Prostate gland (tissue), 2 donors: ENCODE measurements around the gene UFC1. TPM values are rescaled to one million over a fixed set of nuclear protein-coding genes. Genes with fewer than 3 reads are reported as not detected.
A peak's percentile ranks its signal among the peaks of the same experiment; 100 is the strongest.
"Not testable (repeated sequence)": the region's sequence is repeated elsewhere in the genome, so short reads cannot be mapped to it uniquely, and the experiment has no call there.

Experiments used
- DNase-seq: peaks from one replicate; pipeline ENCODE4 v3.0.0-alpha.2; 2019; ENCODE audit warnings: low spot score
- H3K27ac ChIP-seq, 2 donors: fragments of 200-600 bp; sonication (generic); 2 replicates each; pipeline ENCODE4 v1.5.1; 2017 to 2019
- H3K27me3 ChIP-seq: fragments of 200-600 bp; sonication (generic); replicated peaks from 2 replicates; pipeline ENCODE4 v1.5.1; 2019; ENCODE audit not compliant: insufficient read depth
- H3K36me3 ChIP-seq, 2 donors: fragments of 200-600 bp; sonication (generic); 1 replicate in 1 of 2; 2 replicates in 1 of 2; pipeline versions ENCODE4 v1.5.1 to v1.8.1; 2017 to 2019
- H3K4me1 ChIP-seq: fragments of 200-600 bp; sonication (generic); replicated peaks from 2 replicates; pipeline ENCODE4 v1.5.1; 2019
- H3K4me3 ChIP-seq, 2 donors: fragments of 200-600 bp; sonication (generic); 2 replicates each; pipeline ENCODE4 v1.5.1; 2017 to 2019
- H3K9me3 ChIP-seq: fragments of 200-600 bp; sonication (generic); 2 replicates; pipeline ENCODE4 v1.5.1; 2017
- CTCF ChIP-seq, 4 experiments: fragments of 200-600 bp in 2 of 4; fragments of 450-650 bp in 2 of 4; sonication (generic) in 2 of 4; IDR thresholded peaks; 1 replicate in 3 of 4; 2 replicates in 1 of 4; pipeline ENCODE4 v1.5.1; 2016 to 2019; ENCODE audit warnings: antibody characterized with exemption in 4 of 4, mild to moderate bottlenecking in 2 of 4, moderate library complexity in 2 of 4
- POLR2A ChIP-seq: fragments of 450-650 bp; IDR thresholded peaks from one replicate; pipeline ENCODE4 v1.6.1; 2016; ENCODE audit warnings: antibody characterized with exemption, mild to moderate bottlenecking
- POLR2AphosphoS5 ChIP-seq: sonication (generic); formaldehyde crosslinking; IDR thresholded peaks from one replicate; pipeline ENCODE4 v1.6.1; 2017; ENCODE audit warnings: antibody characterized with exemption
- WGBS: methylation state at CpG from one replicate; pipeline ENCODE4 v1.1.5; 2018; 5-methylcytosine and 5-hydroxymethylcytosine counted together
- intact Hi-C: fragments of 100-400 bp; cut with DNase I; formaldehyde crosslinking; loops from one replicate; pipeline ENCODE4 v1.14.2; 2022
- total RNA-seq, 2 donors: library from RNA; depleted of rRNA; stranded (reverse); fragments of >200 nt; gene quantifications; one replicate each; pipeline ENCODE4 v1.1.0, GENCODE V29; 2016

UFC1 gene
- total RNA-seq, 2 donors from 2014 or later: 71.3 to 72.8 TPM

- no peak for DNase-seq
- H3K27me3 ChIP-seq: no peaks in the 10 kb centered on the region
- intact Hi-C loops: no loop called here
- H3K27ac ChIP-seq: no peak overlapping the region
- 76% methylated on average over 2 of the region's 2 CpGs for WGBS
- TF ChIP-seq CTCF (IDR thresholded peaks at IDR 0.05): no peak
- TF ChIP-seq POLR2A: no peak
- TF ChIP-seq POLR2AphosphoS5: no peak
- H3K9me3 ChIP-seq: no peaks in the 10 kb centered on the region
- no peaks in the 10 kb centered on the region for H3K36me3 ChIP-seq
- H3K4me3 ChIP-seq: no peak overlapping the region
- H3K4me1 ChIP-seq: peaks cover 10% of the 10 kb centered on the region
These were observed 39.2 kb upstream of the UFC1 start for GRCh38 chr1:161114556-161114955.

GRCh38 chr1:161115132-161115711 is 38.6 kb upstream of the UFC1 start:
- TF ChIP-seq POLR2A (no peak), CTCF (IDR thresholded peaks at IDR 0.05) (no peak), POLR2AphosphoS5 (no peak)
- no peak for DNase-seq
- no peak overlapping the region for H3K4me3 ChIP-seq
- no peaks in the 10 kb centered on the region for H3K27me3 ChIP-seq
- intact Hi-C loops: no loop called here
- peaks cover 11% of the 10 kb centered on the region for H3K4me1 ChIP-seq
- no peak overlapping the region for H3K27ac ChIP-seq
- no peaks in the 10 kb centered on the region for H3K9me3 ChIP-seq
- 91% methylated on average over 12 of the region's 12 CpGs for WGBS
- H3K36me3 ChIP-seq: no peaks in the 10 kb centered on the region

- H3K4me3 ChIP-seq, H3K27me3 ChIP-seq, H3K27ac ChIP-seq, H3K36me3 ChIP-seq, intact Hi-C loops, H3K9me3 ChIP-seq, DNase-seq: not testable (repeated sequence)
- peaks cover 11% of the 10 kb centered on the region for H3K4me1 ChIP-seq
- 93% methylated on average over 6 of the region's 6 CpGs for WGBS
These were observed 37.8 kb upstream of the UFC1 start for GRCh38 chr1:161115961-161116360.

DNA sequence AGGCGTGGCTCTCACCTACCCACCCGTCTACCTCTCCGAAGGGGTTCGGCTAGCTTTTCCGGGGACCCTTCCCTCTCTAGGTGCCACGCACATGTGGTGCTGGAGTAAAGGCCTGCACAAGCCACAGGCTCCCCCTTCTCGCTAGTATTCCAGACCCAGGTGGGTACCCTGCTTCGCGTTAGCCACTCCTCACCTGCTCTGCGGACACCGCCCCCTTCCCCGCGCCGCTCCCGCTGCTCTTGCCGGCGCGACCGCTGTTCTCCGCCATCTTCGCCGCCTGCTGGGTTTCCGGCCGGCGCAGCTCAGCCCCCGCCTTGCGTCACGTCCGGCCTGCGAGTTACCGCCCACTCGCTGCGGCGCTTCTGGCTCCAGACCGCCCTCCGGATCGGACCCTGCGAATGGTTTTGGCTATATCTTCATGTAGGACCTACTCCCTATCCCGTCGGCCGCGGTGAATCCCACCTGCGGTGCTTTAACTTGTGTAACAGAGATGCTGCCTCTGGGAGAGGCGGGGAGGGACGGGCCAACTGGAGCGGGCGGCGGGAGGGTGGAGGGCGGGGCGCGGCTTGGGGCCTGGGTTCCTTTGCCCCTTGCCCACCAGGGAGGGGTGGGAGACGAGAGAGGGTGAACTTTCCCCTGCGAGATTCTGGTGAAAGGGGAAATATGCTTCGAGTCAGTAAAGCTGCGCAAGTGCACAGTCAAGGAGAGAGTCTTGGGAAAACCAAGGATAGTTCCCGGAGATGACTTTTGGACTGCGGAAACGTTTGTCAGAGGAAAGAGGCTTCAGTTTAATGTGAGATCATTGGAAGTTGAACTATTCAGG is 35.8 kb upstream of the UFC1 start, which contains the start of the genes NIT1 and PFDN2:
TSS of gene NIT1 (plus strand) at position 347 of the 823 bp plus-strand sequence. CDS start at position 419, 72 bp downstream.
TSS of gene PFDN2 (minus strand) at position 279 of the 823 bp plus-strand sequence. CDS start at position 268, 11 bp downstream.
- intact Hi-C loops: loop anchor here (2.0 kb wide), 1 partner anchor 15 kb away; the partner anchor contains the start of gene DEDD
- DNase-seq: peak; percentile 79
- Histone ChIP-seq H3K4me1 (peaks cover 11% of the 10 kb centered on the region), H3K27ac (peak within 1 kb of the TSS; percentile 92 to 94), H3K9me3 (no peaks in the 10 kb centered on the region), H3K27me3 (no peaks in the 10 kb centered on the region), H3K4me3 (peak within 1 kb of the TSS; percentile 69 to 97), H3K36me3 (peaks cover 4 to 14% of the 10 kb centered on the region in 2 donors)
- TF ChIP-seq POLR2AphosphoS5: peak; percentile 87
- peak in 2 of 4 experiments; percentile 31 to 35 for TF ChIP-seq CTCF (IDR thresholded peaks at IDR 0.05)
- TF ChIP-seq POLR2A: peak; percentile 78
- WGBS: under 1% methylated on average over 58 of the region's 58 CpGs

GRCh38 chr1:161119092-161119903 is 34.5 kb upstream of the UFC1 start:
- 21% methylated on average over 10 of the region's 10 CpGs for WGBS
- Histone ChIP-seq H3K27me3 (no peaks in the 10 kb centered on the region), H3K4me3 (peak overlapping the region; percentile 69 to 97), H3K27ac (peak overlapping the region; percentile 92 to 94), H3K4me1 (peaks cover 11% of the 10 kb centered on the region), H3K9me3 (no peaks in the 10 kb centered on the region), H3K36me3 (peaks cover 8 to 21% of the 10 kb centered on the region in 2 donors)
- peak in 2 of 4 experiments; percentile 13 to 34 for TF ChIP-seq CTCF (IDR thresholded peaks at IDR 0.05)
- no peak for TF ChIP-seq POLR2A
- TF ChIP-seq POLR2AphosphoS5: no peak
- DNase-seq: no peak
- intact Hi-C loops: loop anchor here (2.0 kb wide), 1 partner anchor 14 kb away; the partner anchor contains the start of gene DEDD
